Measurements from ENCODE around the gene AGK. TPM values are rescaled to one million over a fixed set of nuclear protein-coding genes. Genes with fewer than 3 reads are reported as not detected.
A peak's percentile ranks its signal among the peaks of the same experiment; 100 is the strongest.
"Not testable (repeated sequence)": the region's sequence is repeated elsewhere in the genome, so short reads cannot be mapped to it uniquely, and the experiment has no call there.

The AGK gene
- polyA plus RNA-seq, 1 donor = 16.9 TPM

DNA sequence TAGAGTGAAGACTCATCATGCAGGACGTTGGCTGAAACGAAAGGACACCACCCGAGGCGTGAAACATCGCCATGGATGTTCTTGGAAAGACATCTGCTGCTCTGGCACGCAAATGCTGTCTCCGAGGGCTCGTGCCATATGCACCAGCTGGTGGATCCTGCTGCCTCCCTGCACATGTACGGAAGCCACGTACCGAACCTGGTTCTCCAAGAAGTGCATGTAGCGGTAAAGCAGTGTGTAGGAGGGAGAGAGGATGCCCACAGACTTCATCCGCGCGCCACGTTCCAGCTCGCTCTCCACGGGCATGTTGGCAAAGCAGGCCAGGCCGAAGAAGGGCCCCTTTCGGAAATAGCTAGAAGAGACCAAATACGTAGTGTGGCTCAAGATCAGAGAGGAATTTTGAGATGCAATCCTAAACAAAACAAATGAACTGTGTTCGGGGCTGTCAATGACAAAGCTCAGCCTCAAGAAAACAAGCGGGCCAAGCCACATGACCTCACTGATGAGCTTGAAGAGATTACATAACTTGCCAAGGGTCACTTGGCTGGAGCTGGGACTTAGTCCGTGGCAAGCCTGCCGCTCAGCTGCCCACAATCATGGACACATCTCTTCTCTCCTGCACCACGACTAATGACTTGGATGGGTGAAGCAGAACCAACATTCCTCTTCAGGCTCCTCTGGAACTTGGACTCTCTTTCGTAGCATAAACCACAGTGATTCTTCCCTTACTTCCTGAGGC, 134.2 kb downstream of the AGK start:
- peak; percentile 28 for DNase-seq

- DNase-seq = no peak
Measured at GRCh38 chr7:141686074-141686473, 134.9 kb downstream of the AGK start.

- DNase-seq = no peak
Measured at GRCh38 chr7:141686670-141687069, 135.5 kb downstream of the AGK start.

- no peak for DNase-seq
Measured at GRCh38 chr7:141688043-141688442, 136.8 kb downstream of the AGK start.

DNA sequence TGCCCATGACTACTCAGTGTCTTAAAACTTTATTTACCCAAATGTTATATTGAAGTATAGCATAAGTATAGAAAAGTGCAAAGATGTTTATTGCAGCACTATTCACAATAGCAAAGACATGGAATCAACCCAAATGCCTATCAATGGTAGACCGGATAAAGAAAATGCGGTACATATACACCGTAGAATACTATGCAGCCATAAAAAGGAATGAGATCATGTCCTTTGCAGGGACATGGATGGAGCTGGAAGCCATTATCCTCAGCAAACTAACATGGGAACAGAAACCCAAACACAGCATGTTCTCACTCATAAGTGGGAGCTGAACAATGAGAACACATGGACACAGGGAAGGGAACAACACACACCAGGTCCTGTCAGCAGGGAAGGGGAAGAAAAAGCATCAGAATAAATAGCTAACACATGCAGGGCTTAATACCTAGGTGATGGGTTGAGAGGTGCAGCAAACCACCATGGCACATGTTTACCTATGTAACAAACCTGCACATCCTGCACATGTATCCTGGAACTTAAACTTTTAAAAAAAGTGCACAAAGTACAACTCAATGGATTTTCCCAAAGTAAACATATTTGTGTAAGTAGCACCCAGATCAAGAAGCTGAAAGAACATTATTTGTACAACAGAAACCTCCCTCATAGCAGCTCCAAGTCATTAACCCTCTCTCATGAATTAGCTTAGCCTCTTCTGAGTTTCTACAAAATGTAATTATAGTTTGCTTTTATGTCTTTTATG, 138.0 kb downstream of the AGK start:
- DNase-seq = not testable (repeated sequence)

GRCh38 chr7:141691540-141691939, 140.3 kb downstream of the AGK start:
- DNase-seq = no peak

- DNase-seq = no peak
Measured at GRCh38 chr7:141691961-141692360, 140.8 kb downstream of the AGK start.

DNA sequence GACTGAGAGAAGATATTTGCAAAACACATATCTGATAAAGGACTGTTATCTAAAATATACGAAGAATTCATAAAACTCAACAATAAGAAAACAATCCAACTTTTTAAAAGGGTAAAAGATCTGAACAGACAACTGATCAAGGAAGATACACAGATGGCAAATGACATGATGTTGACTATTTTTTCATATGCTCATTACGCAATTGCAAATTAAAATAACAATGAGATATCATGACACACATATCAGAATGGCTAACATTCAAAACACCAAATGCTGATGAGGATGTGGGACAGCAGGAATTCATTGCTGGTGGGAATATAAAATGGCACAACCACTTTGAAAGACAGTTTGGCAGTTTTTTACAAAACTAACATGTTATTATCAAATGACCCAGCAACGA, 141.9 kb downstream of the AGK start:
- DNase-seq = no peak

DNA sequence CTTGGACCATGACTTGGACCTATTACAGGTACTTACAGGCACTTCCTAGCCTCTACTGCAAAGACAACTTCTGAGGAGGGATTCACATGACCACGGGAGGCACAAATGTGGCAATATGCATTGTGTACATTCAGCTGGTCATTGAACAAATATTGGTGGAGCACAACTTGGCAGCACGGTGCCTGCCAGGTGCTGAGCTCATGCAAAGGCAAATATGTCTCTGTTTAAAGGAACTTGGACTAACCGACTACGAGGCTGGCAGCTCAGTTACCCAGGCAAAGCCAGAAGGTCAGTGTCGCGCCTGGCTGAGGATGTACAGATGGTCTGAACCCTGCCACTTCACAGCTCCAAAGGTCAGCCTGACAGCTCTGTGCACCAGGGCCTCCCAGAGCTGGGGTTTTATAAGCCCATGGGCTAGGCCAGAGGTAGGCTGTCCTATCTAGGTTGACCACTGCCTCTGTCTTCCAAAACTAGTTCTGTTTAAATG, 144.6 kb downstream of the AGK start:
- no peak for DNase-seq

GRCh38 chr7:141696348-141696747, 145.1 kb downstream of the AGK start:
- DNase-seq = no peak

GRCh38 chr7:141697211-141697871, 146.1 kb downstream of the AGK start:
- no peak for DNase-seq

- DNase-seq = no peak
Measured at GRCh38 chr7:141698247-141699015, 147.2 kb downstream of the AGK start.

DNA sequence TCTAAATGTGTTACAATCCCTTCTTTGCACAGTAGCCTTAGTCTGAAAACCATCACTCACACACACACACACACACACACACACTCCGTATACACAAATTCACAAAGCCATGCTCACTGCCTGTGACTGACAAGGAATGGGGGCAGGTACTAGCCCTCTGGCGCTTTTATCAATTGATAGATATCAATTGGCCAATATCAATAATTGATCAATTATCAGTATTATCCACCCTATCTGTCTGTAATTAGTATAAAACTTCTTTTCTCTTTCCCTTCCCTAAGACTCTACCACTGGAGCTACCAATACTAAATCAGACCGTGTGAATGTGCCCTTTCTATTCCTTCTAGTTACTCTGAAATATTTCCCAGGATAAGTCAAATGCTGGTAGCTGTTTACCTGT, 148.7 kb downstream of the AGK start:
- no peak for DNase-seq

DNA sequence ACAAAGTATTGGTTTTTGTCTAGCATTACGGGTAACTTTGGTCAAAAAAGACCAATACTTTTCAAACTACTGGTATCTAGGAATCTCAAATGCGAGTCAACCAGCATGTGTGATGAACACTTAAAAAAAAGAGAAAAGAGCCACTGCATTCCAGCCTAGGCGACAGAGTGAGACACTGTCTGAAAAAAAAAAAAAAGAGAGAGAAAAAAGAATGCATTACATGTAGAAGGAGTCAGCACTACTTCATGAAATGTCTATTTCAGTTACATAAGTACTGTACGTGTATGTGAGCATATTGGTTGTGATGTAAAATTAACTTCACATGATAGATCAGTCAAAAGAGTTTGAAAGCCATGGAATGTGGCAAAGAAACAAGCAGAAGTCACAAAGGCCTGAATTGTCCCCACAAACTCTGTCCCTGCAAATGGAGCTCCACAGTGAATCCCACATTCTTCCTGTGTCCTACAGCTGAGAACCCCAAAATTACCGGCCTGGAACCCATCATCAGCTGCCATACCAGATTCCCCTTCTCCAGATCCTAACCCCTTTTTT, 149.2 kb downstream of the AGK start:
- no peak for DNase-seq

GRCh38 chr7:141700848-141701371, 149.7 kb downstream of the AGK start:
- DNase-seq = no peak

DNA sequence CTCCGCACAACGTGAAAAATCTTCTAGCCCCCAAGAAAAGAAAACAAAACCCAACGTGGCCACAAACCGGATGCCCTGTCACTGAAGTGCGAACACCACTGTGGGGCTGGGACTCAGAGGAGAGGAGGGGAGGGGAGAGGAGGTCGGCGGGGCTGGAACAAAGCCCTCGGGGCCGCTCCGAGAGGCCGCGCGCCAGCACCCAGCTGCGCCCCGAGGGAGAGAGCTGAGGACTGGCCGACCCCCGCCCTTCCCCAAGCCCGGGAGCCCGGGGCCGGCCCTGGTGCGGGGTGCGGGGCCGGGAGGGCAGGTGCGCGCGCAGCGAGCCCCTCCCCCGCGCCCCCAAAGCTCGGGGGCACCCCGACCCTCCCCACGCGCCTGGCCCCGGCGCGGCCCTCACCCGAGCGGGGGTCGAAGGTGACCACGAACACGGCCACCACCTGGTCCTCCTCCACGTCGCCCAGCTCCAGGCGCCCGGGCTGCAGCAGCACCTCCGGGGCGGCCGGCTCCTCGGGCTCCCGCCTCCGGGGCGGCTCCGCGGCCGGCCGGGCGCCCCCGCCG, 150.4 kb downstream of the AGK start:
- DNase-seq = peak; percentile 20

- peak; percentile 48 for DNase-seq
Measured at GRCh38 chr7:141702047-141702567, 150.9 kb downstream of the AGK start, which contains the start of gene DENND11. Gene DENND11, minus strand, starts transcription at chr7:141702166. Its CDS starts 13 bp downstream, at chr7:141702153.

GRCh38 chr7:141702892-141703291, 151.7 kb downstream of the AGK start:
- no peak for DNase-seq

DNA sequence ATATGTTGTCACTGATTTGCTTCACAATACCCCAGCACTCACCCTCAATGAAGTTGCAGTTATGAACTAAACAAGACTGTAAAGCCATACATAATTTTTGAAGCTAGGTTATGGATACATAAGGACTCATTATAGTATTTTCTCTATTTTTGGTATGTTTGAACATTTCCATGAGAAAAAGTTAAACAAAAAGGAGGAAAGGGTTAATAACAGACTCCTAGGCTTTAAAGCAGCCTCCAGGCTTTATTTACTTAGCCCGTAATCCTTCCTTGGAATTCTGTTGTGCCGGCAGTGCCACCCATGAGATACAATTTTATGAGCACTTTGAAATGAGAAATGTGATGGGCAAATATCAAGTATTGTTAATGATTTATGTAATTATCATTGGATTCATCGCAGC, 152.9 kb downstream of the AGK start:
- no peak for DNase-seq

DNA sequence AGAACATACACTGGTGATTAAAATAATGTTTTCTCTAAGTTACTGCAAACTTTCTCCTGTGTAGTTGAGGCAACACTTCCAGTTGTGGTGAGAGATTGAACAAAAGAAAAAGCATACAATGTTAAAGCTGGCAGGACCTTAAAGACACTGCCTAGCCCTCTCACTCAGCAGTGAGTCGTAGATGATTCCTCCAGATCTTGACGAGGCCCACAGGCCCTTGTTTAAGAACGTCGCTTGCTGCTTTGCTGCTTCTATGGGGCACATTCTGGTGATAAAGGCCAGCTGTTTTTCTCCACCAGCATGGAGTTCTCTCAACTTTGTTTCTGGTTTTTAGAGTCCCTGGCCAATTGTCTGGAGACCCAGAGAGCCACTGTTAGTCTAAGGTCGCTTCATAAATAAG, 153.5 kb downstream of the AGK start:
- no peak for DNase-seq
